ENCODE results near the gene SFXN5. TPM values are rescaled to one million over a fixed set of nuclear protein-coding genes. Genes with fewer than 3 reads are reported as not detected.

SFXN5 gene
- total RNA-seq, 2 experiments from 2014 or later: 15.7 to 18.6 TPM

DNA sequence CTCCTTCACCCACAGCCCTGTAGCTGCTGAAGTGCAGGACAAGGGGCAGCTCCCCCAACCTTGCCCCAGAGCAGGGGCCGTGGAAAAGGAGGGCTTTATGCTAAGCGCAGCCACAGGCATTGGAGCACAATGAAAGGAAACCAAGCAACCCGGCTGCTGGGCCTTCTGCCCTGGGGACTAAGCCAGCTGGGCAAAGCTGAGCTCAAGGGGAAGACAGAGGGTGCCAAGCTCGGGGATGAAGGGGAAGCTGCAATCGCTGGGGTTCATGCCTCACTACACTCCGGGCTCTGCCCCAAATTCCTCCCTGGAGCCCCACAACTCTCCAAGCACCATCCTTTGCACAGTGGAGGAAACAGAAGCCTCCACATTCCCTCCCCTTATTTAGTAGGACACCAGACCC, 12.4 kb downstream of the SFXN5 start:
- H3K27ac Mint-ChIP-seq: no peak overlapping the region
- H3K27me3 Mint-ChIP-seq (ENCODE audit: low read depth): no peaks in the 10 kb centered on the region
- ATAC-seq (no peak), DNase-seq (no peak)
- no peaks in the 10 kb centered on the region for H3K4me1 Mint-ChIP-seq (ENCODE audit: low read depth)
- H3K36me3 Mint-ChIP-seq (ENCODE audit: low read depth): peaks cover 16% of the 10 kb centered on the region
- CTCF ChIA-PET: no interaction called here
- POLR2A ChIA-PET: no interaction called here
- no peak overlapping the region for H3K4me3 Mint-ChIP-seq
- H3K9me3 Mint-ChIP-seq (ENCODE audit: insufficient read depth): peaks cover 5% of the 10 kb centered on the region

GRCh38 chr2:73054980-73055379, 16.5 kb downstream of the SFXN5 start:
- POLR2A ChIA-PET: no interaction called here
- CTCF ChIA-PET: no interaction called here
- Mint-ChIP-seq H3K4me3 (no peak overlapping the region), H3K4me1 (ENCODE audit: low read depth) (no peaks in the 10 kb centered on the region), H3K36me3 (ENCODE audit: low read depth) (peaks cover 18% of the 10 kb centered on the region), H3K9me3 (ENCODE audit: insufficient read depth) (peaks cover 5% of the 10 kb centered on the region), H3K27ac (no peak overlapping the region), H3K27me3 (ENCODE audit: low read depth) (no peaks in the 10 kb centered on the region)
- DNase-seq (no peak), ATAC-seq (no peak)

DNA sequence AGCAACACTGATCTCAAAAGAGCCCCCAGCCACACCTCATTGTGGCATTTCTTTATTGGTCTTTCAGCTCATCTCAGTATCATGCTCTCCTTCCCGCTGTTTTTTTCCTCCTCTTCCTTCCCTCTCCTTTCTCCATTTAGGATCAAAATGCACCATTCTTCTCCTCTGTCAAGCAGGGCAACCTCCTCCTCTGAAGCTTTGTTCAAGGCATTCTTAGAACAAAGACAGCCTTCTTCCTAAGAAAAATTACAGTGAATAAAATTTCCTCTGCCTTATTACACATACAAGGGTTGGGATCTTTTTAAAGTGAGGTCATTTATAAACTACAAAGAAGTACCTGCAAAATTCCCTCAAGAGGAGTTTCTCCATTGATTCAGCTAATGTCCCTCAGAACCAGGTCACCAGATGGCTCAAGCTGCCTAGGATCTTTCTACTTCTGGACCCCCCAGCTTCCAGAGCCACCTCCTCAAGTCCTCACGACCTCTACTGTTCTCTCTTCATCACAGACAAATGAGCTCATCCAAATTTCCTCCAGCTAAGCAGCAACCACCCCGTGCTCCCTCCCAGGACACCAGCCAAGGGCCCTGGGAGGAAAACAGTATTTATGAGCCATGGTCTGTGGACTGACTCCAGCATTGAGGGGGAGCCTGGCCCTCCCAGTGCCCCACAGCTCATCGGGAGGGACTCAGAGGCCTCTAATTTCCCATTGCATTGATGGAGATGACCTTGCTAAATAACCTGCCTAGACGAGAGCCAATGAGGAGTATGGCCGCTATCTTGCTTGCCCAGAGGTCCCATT, 18.0 kb downstream of the SFXN5 start:
- H3K27ac Mint-ChIP-seq: no peak overlapping the region
- H3K4me1 Mint-ChIP-seq (ENCODE audit: low read depth): no peaks in the 10 kb centered on the region
- ChIA-PET CTCF (interaction anchor here (1.1 to 1.3 kb wide), 3 partner anchors 62 to 159 kb away, joined by 3 to 4 read pairs (median 3); no protein-coding TSS in a partner anchor), POLR2A (no interaction called here)
- no peak overlapping the region for H3K4me3 Mint-ChIP-seq
- no peak for DNase-seq
- H3K9me3 Mint-ChIP-seq (ENCODE audit: insufficient read depth): peaks cover 5% of the 10 kb centered on the region
- peaks cover 18% of the 10 kb centered on the region for H3K36me3 Mint-ChIP-seq (ENCODE audit: low read depth)
- no peaks in the 10 kb centered on the region for H3K27me3 Mint-ChIP-seq (ENCODE audit: low read depth)
- ATAC-seq: no peak

GRCh38 chr2:73050121-73050545, 21.4 kb downstream of the SFXN5 start:
- ChIA-PET POLR2A (no interaction called here), CTCF (no interaction called here)
- Mint-ChIP-seq H3K27ac (no peak overlapping the region), H3K9me3 (ENCODE audit: insufficient read depth) (no peaks in the 10 kb centered on the region), H3K27me3 (ENCODE audit: low read depth) (no peaks in the 10 kb centered on the region), H3K36me3 (ENCODE audit: low read depth) (peaks cover 4% of the 10 kb centered on the region), H3K4me1 (ENCODE audit: low read depth) (peaks cover 2% of the 10 kb centered on the region), H3K4me3 (no peak overlapping the region)
- DNase-seq (no peak), ATAC-seq (peak; percentile 19)

- H3K27ac Mint-ChIP-seq: peak overlapping the region; percentile 71
- ATAC-seq (peak; percentile 73), DNase-seq (peak; percentile 38)
- H3K4me1 Mint-ChIP-seq (ENCODE audit: low read depth): peaks cover 16% of the 10 kb centered on the region
- POLR2A ChIA-PET: interaction anchor here (0.6 kb wide), 1 partner anchor 157 kb away, joined by 3 read pairs; no protein-coding TSS in a partner anchor
- no peaks in the 10 kb centered on the region for H3K27me3 Mint-ChIP-seq (ENCODE audit: low read depth)
- CTCF ChIA-PET: no interaction called here
- no peak overlapping the region for H3K4me3 Mint-ChIP-seq
- H3K9me3 Mint-ChIP-seq (ENCODE audit: insufficient read depth): no peaks in the 10 kb centered on the region
- no peaks in the 10 kb centered on the region for H3K36me3 Mint-ChIP-seq (ENCODE audit: low read depth)
Observed at GRCh38 chr2:73043929-73044832, 27.3 kb downstream of the SFXN5 start.

DNA sequence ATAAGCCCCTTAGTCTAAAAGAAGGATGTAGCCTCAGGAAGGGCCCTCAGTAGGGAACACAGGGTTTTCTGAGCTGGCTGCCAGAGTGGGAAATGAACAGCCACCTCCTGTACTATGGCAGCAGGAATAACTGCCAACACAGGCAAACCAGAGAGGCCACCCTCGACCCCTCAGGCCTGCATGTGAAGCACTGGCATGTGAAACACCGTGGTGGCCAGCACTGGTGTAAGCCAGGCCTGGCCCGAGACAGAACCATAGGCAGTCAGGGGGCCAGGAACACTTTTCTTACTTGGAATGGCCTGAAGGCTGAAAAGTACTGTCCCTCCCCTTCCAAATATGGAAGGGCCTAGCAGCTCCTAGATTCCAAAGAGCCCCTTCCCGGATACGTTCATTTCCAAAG, 28.2 kb downstream of the SFXN5 start:
- POLR2A ChIA-PET: no interaction called here
- Mint-ChIP-seq H3K4me3 (no peak overlapping the region), H3K36me3 (ENCODE audit: low read depth) (no peaks in the 10 kb centered on the region), H3K9me3 (ENCODE audit: insufficient read depth) (no peaks in the 10 kb centered on the region), H3K27ac (no peak overlapping the region), H3K27me3 (ENCODE audit: low read depth) (no peaks in the 10 kb centered on the region), H3K4me1 (ENCODE audit: low read depth) (peaks cover 16% of the 10 kb centered on the region)
- CTCF ChIA-PET: no interaction called here
- no peak for DNase-seq
- ATAC-seq: no peak

DNA sequence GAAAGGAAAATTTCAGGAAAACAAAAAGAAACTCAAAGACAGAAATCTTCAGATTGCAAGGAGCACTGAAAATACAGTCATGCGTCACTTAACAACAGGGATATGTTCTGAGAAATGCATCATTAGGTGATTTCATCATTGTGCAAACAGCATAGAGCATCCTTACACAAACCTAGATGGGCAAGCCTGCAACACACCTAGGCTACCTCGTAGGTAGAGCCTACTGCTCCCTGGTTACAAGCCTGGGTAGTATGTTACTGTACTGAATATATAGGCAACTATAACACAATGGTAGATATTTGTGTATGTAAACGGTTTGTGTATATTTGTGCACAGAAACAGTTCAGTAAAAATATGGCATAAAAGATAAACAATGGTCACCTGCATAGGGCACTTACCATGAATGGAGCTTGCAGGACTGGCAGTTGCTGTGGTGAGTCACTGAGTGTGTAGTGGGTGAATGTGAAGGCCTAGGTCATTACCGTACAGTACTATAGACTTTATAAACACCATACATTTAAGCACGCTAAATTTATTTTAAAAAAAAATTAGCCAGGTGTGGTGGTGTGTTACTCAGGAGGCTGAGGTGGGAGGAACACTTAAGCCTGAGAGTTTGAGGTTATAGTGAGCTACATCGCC, 33.4 kb downstream of the SFXN5 start:
- ATAC-seq (no peak), DNase-seq (no peak)
- H3K27ac Mint-ChIP-seq: no peak overlapping the region
- POLR2A ChIA-PET: no interaction called here
- no peaks in the 10 kb centered on the region for H3K27me3 Mint-ChIP-seq (ENCODE audit: low read depth)
- CTCF ChIA-PET: interaction anchor here (0.7 to 1.3 kb wide), 3 partner anchors 20 to 139 kb away, joined by 3 read pairs; no protein-coding TSS in a partner anchor
- H3K36me3 Mint-ChIP-seq (ENCODE audit: low read depth): no peaks in the 10 kb centered on the region
- H3K4me3 Mint-ChIP-seq: no peak overlapping the region
- no peaks in the 10 kb centered on the region for H3K4me1 Mint-ChIP-seq (ENCODE audit: low read depth)
- H3K9me3 Mint-ChIP-seq (ENCODE audit: insufficient read depth): no peaks in the 10 kb centered on the region

- no peak overlapping the region for H3K4me3 Mint-ChIP-seq
- no peaks in the 10 kb centered on the region for H3K36me3 Mint-ChIP-seq (ENCODE audit: low read depth)
- ChIA-PET CTCF (no interaction called here), POLR2A (no interaction called here)
- no peaks in the 10 kb centered on the region for H3K27me3 Mint-ChIP-seq (ENCODE audit: low read depth)
- H3K27ac Mint-ChIP-seq: no peak overlapping the region
- ATAC-seq (no peak), DNase-seq (no peak)
- no peaks in the 10 kb centered on the region for H3K4me1 Mint-ChIP-seq (ENCODE audit: low read depth)
- no peaks in the 10 kb centered on the region for H3K9me3 Mint-ChIP-seq (ENCODE audit: insufficient read depth)
Observed at GRCh38 chr2:73036766-73037165, 34.7 kb downstream of the SFXN5 start.

GRCh38 chr2:73035899-73036711, 35.4 kb downstream of the SFXN5 start:
- Mint-ChIP-seq H3K4me1 (ENCODE audit: low read depth) (no peaks in the 10 kb centered on the region), H3K27me3 (ENCODE audit: low read depth) (no peaks in the 10 kb centered on the region), H3K36me3 (ENCODE audit: low read depth) (no peaks in the 10 kb centered on the region), H3K9me3 (ENCODE audit: insufficient read depth) (no peaks in the 10 kb centered on the region), H3K4me3 (no peak overlapping the region), H3K27ac (no peak overlapping the region)
- POLR2A ChIA-PET: no interaction called here
- DNase-seq (no peak), ATAC-seq (no peak)
- CTCF ChIA-PET: no interaction called here

DNA sequence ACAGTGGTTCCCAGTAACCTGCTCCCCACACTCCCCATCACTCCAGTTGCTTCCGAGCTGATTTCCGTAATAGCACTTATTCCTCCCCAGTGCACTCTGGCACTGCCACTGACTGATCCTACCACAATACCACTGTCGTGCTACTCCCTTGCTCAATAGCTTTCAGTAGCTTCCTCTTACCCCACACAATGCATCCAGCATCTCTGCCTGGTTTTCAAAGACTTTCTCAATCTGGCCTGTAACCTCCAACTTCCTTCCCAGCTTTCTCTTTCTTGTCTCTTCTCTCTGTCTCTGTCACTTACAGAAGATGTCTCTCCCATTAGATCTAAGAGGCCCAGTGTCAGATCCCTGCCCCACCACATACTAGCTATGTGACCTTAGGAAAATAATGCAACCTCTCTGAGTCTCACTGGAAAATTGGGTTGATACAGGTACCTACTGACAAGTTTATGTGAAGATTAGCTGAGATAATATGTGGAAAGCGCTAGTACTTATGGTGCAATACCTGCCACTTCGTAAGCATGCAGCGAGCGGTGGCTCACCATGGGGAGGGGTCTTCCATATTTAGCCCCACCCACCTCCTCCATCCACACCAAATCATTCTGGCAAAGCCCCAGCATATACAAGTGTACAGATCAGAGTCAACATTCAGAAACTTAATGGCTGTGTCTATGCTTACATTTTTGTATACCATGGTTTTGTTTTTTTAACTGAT, 36.7 kb downstream of the SFXN5 start:
- no peak overlapping the region for H3K27ac Mint-ChIP-seq
- CTCF ChIA-PET: interaction anchor here (1.2 kb wide), 2 partner anchors 61 to 129 kb away, joined by 3 to 4 read pairs; no protein-coding TSS in a partner anchor

More for the DNA sequence above, 36.7 kb downstream of the SFXN5 start:
- Mint-ChIP-seq H3K4me1 (ENCODE audit: low read depth) (no peaks in the 10 kb centered on the region), H3K4me3 (no peak overlapping the region), H3K27me3 (ENCODE audit: low read depth) (no peaks in the 10 kb centered on the region), H3K36me3 (ENCODE audit: low read depth) (no peaks in the 10 kb centered on the region), H3K9me3 (ENCODE audit: insufficient read depth) (no peaks in the 10 kb centered on the region)
- POLR2A ChIA-PET: no interaction called here
- ATAC-seq (no peak), DNase-seq (no peak)
